ENCODE data around the gene MLPH.

The MLPH gene

GRCh38 chr2:237445611-237446337 is 41.3 kb upstream of the MLPH start:
- TF ChIP-seq CTCF (IDR thresholded peaks at IDR 0.05; ENCODE audit: control insufficient read depth, extremely low read depth, insufficient read depth), result no peak
- no peak overlapping the region for H3K4me3 ChIP-seq (ENCODE audit: low read depth, low read length)
- no peak for DNase-seq (ENCODE audit: low read depth)

- no peak overlapping the region for H3K4me3 ChIP-seq (ENCODE audit: low read depth, low read length)
- no peak for TF ChIP-seq CTCF (IDR thresholded peaks at IDR 0.05; ENCODE audit: control insufficient read depth, extremely low read depth, insufficient read depth)
- no peak for DNase-seq (ENCODE audit: low read depth)
These were observed 40.7 kb upstream of the MLPH start for GRCh38 chr2:237446338-237446665.

- DNase-seq (ENCODE audit: low read depth), result no peak
- no peak for TF ChIP-seq CTCF (IDR thresholded peaks at IDR 0.05; ENCODE audit: control insufficient read depth, extremely low read depth, insufficient read depth)
- no peak overlapping the region for H3K4me3 ChIP-seq (ENCODE audit: low read depth, low read length)
These were observed 39.6 kb upstream of the MLPH start for GRCh38 chr2:237447496-237447895.

GRCh38 chr2:237448171-237448570 is 38.9 kb upstream of the MLPH start:
- TF ChIP-seq CTCF (IDR thresholded peaks at IDR 0.05; ENCODE audit: control insufficient read depth, extremely low read depth, insufficient read depth), result no peak
- H3K4me3 ChIP-seq (ENCODE audit: low read depth, low read length), result no peak overlapping the region
- no peak for DNase-seq (ENCODE audit: low read depth)

GRCh38 chr2:237448626-237449025 is 38.4 kb upstream of the MLPH start:
- no peak for DNase-seq (ENCODE audit: low read depth)
- TF ChIP-seq CTCF (IDR thresholded peaks at IDR 0.05; ENCODE audit: control insufficient read depth, extremely low read depth, insufficient read depth), result no peak
- no peak overlapping the region for H3K4me3 ChIP-seq (ENCODE audit: low read depth, low read length)

- no peak overlapping the region for H3K4me3 ChIP-seq (ENCODE audit: low read depth, low read length)
- TF ChIP-seq CTCF (IDR thresholded peaks at IDR 0.05; ENCODE audit: control insufficient read depth, extremely low read depth, insufficient read depth), result no peak
- DNase-seq (ENCODE audit: low read depth), result peak; percentile 26
These were observed 37.7 kb upstream of the MLPH start for GRCh38 chr2:237449193-237449881.

- no peak for TF ChIP-seq CTCF (IDR thresholded peaks at IDR 0.05; ENCODE audit: control insufficient read depth, extremely low read depth, insufficient read depth)
- no peak overlapping the region for H3K4me3 ChIP-seq (ENCODE audit: low read depth, low read length)
- no peak for DNase-seq (ENCODE audit: low read depth)
These were observed 36.9 kb upstream of the MLPH start for GRCh38 chr2:237450108-237450507.
